CD14-positive monocyte (primary cell): Measurements from ENCODE around the gene MIAT. TPM values are rescaled to one million over a fixed set of nuclear protein-coding genes. Genes with fewer than 3 reads are reported as not detected.

Experiments used
- DNase-seq, 3 donors: peaks; one replicate each; pipeline ENCODE4 v3.0.0-alpha.2; 2011 to 2022
- H2AFZ ChIP-seq: 2 replicates; pipeline ENCODE4 v1.6.0; 2012; ENCODE audit warnings: mild to moderate bottlenecking, low read depth, low read length, inconsistent platforms; ENCODE audit not compliant: insufficient read depth, poor library complexity, severe bottlenecking
- H3K27ac ChIP-seq, 2 donors: 1 replicate in 1 of 2; 2 replicates in 1 of 2; pipeline ENCODE4 v1.5.1; 2012 to 2013; ENCODE audit warnings: low read length in 2 of 2, control low read depth in 1 of 2, inconsistent platforms in 1 of 2, low read depth in 1 of 2, mild to moderate bottlenecking in 1 of 2
- H3K27me3 ChIP-seq, 2 donors: one replicate each; pipeline versions ENCODE4 v1.6.0 to v1.6.1; 2011 to 2013; ENCODE audit warnings: low read length in 2 of 2; ENCODE audit not compliant: control insufficient read depth in 2 of 2, insufficient read depth in 2 of 2
- H3K36me3 ChIP-seq, 2 donors: replicated peaks in 1 of 2; 1 replicate in 1 of 2; 2 replicates in 1 of 2; pipeline versions ENCODE4 v1.5.1 to v1.6.1; 2012 to 2013; ENCODE audit warnings: low read length in 2 of 2, control low read depth in 1 of 2, inconsistent platforms in 1 of 2, mild to moderate bottlenecking in 1 of 2; ENCODE audit not compliant: insufficient read depth in 2 of 2, control insufficient read depth in 1 of 2
- H3K4me1 ChIP-seq, 2 donors: 1 replicate in 1 of 2; 2 replicates in 1 of 2; pipeline versions ENCODE4 v1.5.1 to v1.6.1; 2012 to 2013; ENCODE audit warnings: low read length in 2 of 2, control low read depth in 1 of 2, inconsistent platforms in 1 of 2, mild to moderate bottlenecking in 1 of 2, moderate library complexity in 1 of 2; ENCODE audit not compliant: insufficient read depth in 2 of 2, control insufficient read depth in 1 of 2
- H3K4me2 ChIP-seq: replicated peaks from 2 replicates; pipeline ENCODE3; 2012; ENCODE audit warnings: low read length, moderate library complexity, mild to moderate bottlenecking; ENCODE audit not compliant: poor library complexity, severe bottlenecking; ENCODE audit errors: extremely low read depth
- H3K4me3 ChIP-seq, 3 experiments: fragments of 200-600 bp in 1 of 3; sonication (generic) in 1 of 3; replicated peaks in 1 of 3; 1 replicate in 2 of 3; 2 replicates in 1 of 3; pipeline ENCODE4 v1.5.1; 2011 to 2013; ENCODE audit warnings: low read length in 3 of 3, mild to moderate bottlenecking in 3 of 3, control low read depth in 2 of 3, low read depth in 2 of 3, inconsistent platforms in 1 of 3, moderate library complexity in 1 of 3
- H3K79me2 ChIP-seq: 2 replicates; pipeline ENCODE4 v1.6.0; 2012; ENCODE audit warnings: mild to moderate bottlenecking, control low read depth, inconsistent platforms, low read length, moderate library complexity; ENCODE audit not compliant: insufficient read depth
- H3K9ac ChIP-seq: 2 replicates; pipeline ENCODE4 v1.6.0; 2017; ENCODE audit warnings: low read length, mild to moderate bottlenecking; ENCODE audit not compliant: insufficient read depth, poor library complexity, severe bottlenecking
- H3K9me3 ChIP-seq, 2 donors: replicated peaks in 1 of 2; 1 replicate in 1 of 2; 2 replicates in 1 of 2; pipeline versions ENCODE4 v1.5.1 to v1.6.1; 2012 to 2013; ENCODE audit warnings: low read length in 2 of 2, control low read depth in 1 of 2; ENCODE audit not compliant: control insufficient read depth in 1 of 2, insufficient read depth in 1 of 2
- H4K20me1 ChIP-seq: 2 replicates; pipeline ENCODE4 v1.6.0; 2012; ENCODE audit warnings: mild to moderate bottlenecking, low read length, control low read depth, moderate library complexity; ENCODE audit not compliant: insufficient read depth
- H3K27ac Mint-ChIP-seq, 7 donors: one replicate each; pipeline ENCODE4 v1.8.0; 2020; ENCODE audit warnings: mild to moderate bottlenecking in 7 of 7, mixed read lengths in 7 of 7, moderate library complexity in 6 of 7, inconsistent platforms in 2 of 7
- H3K27me3 Mint-ChIP-seq, 3 donors: one replicate each; pipeline ENCODE4 v1.8.0; 2021 to 2022; ENCODE audit warnings: low read depth in 3 of 3, mild to moderate bottlenecking in 3 of 3, mixed read lengths in 3 of 3, moderate library complexity in 3 of 3, inconsistent platforms in 1 of 3
- H3K36me3 Mint-ChIP-seq, 2 donors: one replicate each; pipeline ENCODE4 v1.8.0; 2020; ENCODE audit warnings: mixed read lengths in 2 of 2, inconsistent platforms in 1 of 2, mild to moderate bottlenecking in 1 of 2
- H3K4me1 Mint-ChIP-seq: one replicate; pipeline ENCODE4 v1.8.0; 2020; ENCODE audit warnings: mild to moderate bottlenecking, mixed read lengths
- H3K4me3 Mint-ChIP-seq, 2 donors: one replicate each; pipeline ENCODE4 v1.8.0; 2020; ENCODE audit warnings: mild to moderate bottlenecking in 2 of 2, mixed read lengths in 2 of 2, moderate library complexity in 1 of 2
- H3K9me3 Mint-ChIP-seq, 7 donors: one replicate each; pipeline ENCODE4 v1.8.0; 2020 to 2022; ENCODE audit warnings: mixed read lengths in 7 of 7, mild to moderate bottlenecking in 6 of 7, moderate library complexity in 6 of 7, inconsistent platforms in 2 of 7
- CTCF ChIP-seq: fragments of 200-600 bp; IDR thresholded peaks from one replicate; pipeline ENCODE4 v1.8.0; 2022; ENCODE audit warnings: antibody characterized with exemption, mild to moderate bottlenecking
- WGBS: methylation state at CpG from one replicate; pipeline ENCODE4 v1.1.5; 2013; ENCODE audit warnings: missing lambda C conversion rate; ENCODE audit not compliant: insufficient coverage; 5-methylcytosine and 5-hydroxymethylcytosine counted together
- intact Hi-C, 2 donors: fragments of 100-400 bp; cut with micrococcal nuclease; formaldehyde crosslinking; loops; one replicate each; pipeline versions ENCODE4 v1.15.0 to v1.15.1; 2023
- polyA plus RNA-seq, 3 donors: library from polyadenylated mRNA; depleted of rRNA in 1 of 3; unstranded in 2 of 3; stranded (reverse) in 1 of 3; fragments of 300-500 nt in 2 of 3; fragments of >200 nt in 1 of 3; fragmentation: Illumina TruSeq in 2 of 3; gene quantifications; 1 replicate in 2 of 3; 2 replicates in 1 of 3; pipeline ENCODE4 v1.2.3, GENCODE V29; 2012 to 2021

The MIAT gene
- polyA plus RNA-seq, 3 donors: 0.02 to 0.17 (median 0.03) TPM

GRCh38 chr22:26617271-26618199 lies 39.9 kb upstream of the MIAT start, which contains the start of gene CRYBB1:
TSS of gene CRYBB1 (minus strand) at chr22:26618027. CDS start at chr22:26616319, 1,708 bp downstream.
- Mint-ChIP-seq H3K4me3 (peak within 1 kb of the TSS in 1 of 2 donors; percentile 76), H3K27ac (peak within 1 kb of the TSS; percentile 90 to 96 (median 93)), H3K4me1 (peaks cover 48% of the 10 kb centered on the region), H3K36me3 (no peaks in the 10 kb centered on the region), H3K27me3 (peaks cover 1 to 8% (median 2%) of the 10 kb centered on the region in 3 donors), H3K9me3 (no peaks in the 10 kb centered on the region)
- H4K20me1 ChIP-seq: no peaks in the 10 kb centered on the region
- intact Hi-C loops: no loop called here
- H3K9ac ChIP-seq: peak within 1 kb of the TSS; percentile 48
- peak; percentile 39 to 40 (median 40) for DNase-seq
- H2AFZ ChIP-seq: peak within 1 kb of the TSS; percentile 82
- peak within 1 kb of the TSS in 1 of 3 experiments; percentile 27 for H3K4me3 ChIP-seq
- peak within 1 kb of the TSS; percentile 58 for H3K4me2 ChIP-seq
- H3K9me3 ChIP-seq: no peaks in the 10 kb centered on the region
- no peaks in the 10 kb centered on the region for H3K36me3 ChIP-seq
- WGBS: 18% methylated on average over 5 of the region's 7 CpGs
- peak within 1 kb of the TSS; percentile 54 to 85 for H3K27ac ChIP-seq
- no peaks in the 10 kb centered on the region for H3K79me2 ChIP-seq
- TF ChIP-seq CTCF: no peak
- no peaks in the 10 kb centered on the region for H3K27me3 ChIP-seq
- peaks cover 22 to 30% of the 10 kb centered on the region in 2 donors for H3K4me1 ChIP-seq

DNA sequence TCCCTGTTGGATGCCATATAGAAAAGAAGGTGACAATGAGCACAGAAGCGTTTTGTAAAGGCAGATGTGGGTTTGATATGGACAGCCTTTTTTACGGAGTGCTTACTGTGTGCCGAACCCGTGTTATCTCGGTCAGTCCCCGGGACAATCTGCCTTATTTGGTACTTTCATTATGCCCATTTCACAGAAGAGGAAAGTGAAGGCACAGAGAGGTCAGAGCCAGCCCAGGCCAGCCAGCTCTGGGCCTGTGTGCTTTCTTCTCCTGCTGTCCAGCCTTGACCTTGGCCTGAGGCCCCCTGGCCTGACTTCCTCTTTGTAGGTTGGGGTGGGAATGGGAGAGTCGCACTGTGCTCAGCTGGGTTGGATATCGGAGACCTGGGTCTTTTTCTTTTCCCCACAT lies 38.9 kb upstream of the MIAT start:
- no peaks in the 10 kb centered on the region for H3K9me3 ChIP-seq
- H3K27ac ChIP-seq: peak overlapping the region; percentile 54 to 85
- peaks cover 22 to 30% of the 10 kb centered on the region in 2 donors for H3K4me1 ChIP-seq
- H3K4me3 Mint-ChIP-seq: no peak overlapping the region
- no peaks in the 10 kb centered on the region for H3K27me3 ChIP-seq
- H4K20me1 ChIP-seq: no peaks in the 10 kb centered on the region
- H3K9ac ChIP-seq: no peak overlapping the region
- no peak overlapping the region for H3K4me2 ChIP-seq
- no peaks in the 10 kb centered on the region for H3K79me2 ChIP-seq
- intact Hi-C loops: no loop called here
- DNase-seq: no peak
- H3K9me3 Mint-ChIP-seq: no peaks in the 10 kb centered on the region
- H3K4me1 Mint-ChIP-seq: peaks cover 46% of the 10 kb centered on the region
- H3K36me3 ChIP-seq: no peaks in the 10 kb centered on the region
- no peaks in the 10 kb centered on the region for H3K36me3 Mint-ChIP-seq
- 94% methylated on average over 6 of the region's 8 CpGs for WGBS
- peak overlapping the region; percentile 82 for H2AFZ ChIP-seq
- TF ChIP-seq CTCF: no peak
- peaks cover 2 to 8% (median 3%) of the 10 kb centered on the region in 3 donors for H3K27me3 Mint-ChIP-seq
- peak overlapping the region in 5 of 7 donors; percentile 6 to 96 (median 93) for H3K27ac Mint-ChIP-seq
- H3K4me3 ChIP-seq: no peak overlapping the region
